CD4-positive, alpha-beta T cell (primary cell): ENCODE data around the gene ZNF578. TPM values are rescaled to one million over a fixed set of nuclear protein-coding genes. Genes with fewer than 3 reads are reported as not detected.

ENCODE experiments used
- ATAC-seq: fragments of 200-7000 bp; cut with Tn5 transposase; one replicate; pipeline ENCODE4 v1.10.0; 2022; ENCODE audit warnings: mild to moderate bottlenecking; ENCODE audit not compliant: poor library complexity
- CTCF ChIA-PET: fragments of 350-600 bp; sonication (Branson Sonifier 250); formaldehyde crosslinking; loops from one replicate; lab custom pipeline; 2021; ENCODE audit warnings: antibody characterized with exemption, inconsistent platforms; lab: Charles Lee
- POLR2A ChIA-PET: fragments of 350-600 bp; sonication (Branson Sonifier 250); formaldehyde crosslinking; loops from one replicate; lab custom pipeline; 2021; ENCODE audit warnings: antibody characterized with exemption, inconsistent platforms; lab: Charles Lee
- DNase-seq, 14 experiments: peaks; one replicate each; pipeline ENCODE4 v3.0.0-alpha.2; 2013 to 2020; ENCODE audit warnings: mixed read lengths in 2 of 14
- H3K27ac ChIP-seq, 2 donors: one replicate each; pipeline versions ENCODE4 v1.5.1 to v1.7.0; 2013; ENCODE audit warnings: low read length in 2 of 2, low read depth in 1 of 2, mild to moderate bottlenecking in 1 of 2
- H3K27me3 ChIP-seq, 2 experiments: 1 replicate in 1 of 2; 2 replicates in 1 of 2; pipeline versions ENCODE4 v1.6.1 to v1.7.0; 2013; ENCODE audit warnings: low read length in 2 of 2, control low read depth in 1 of 2, mild to moderate bottlenecking in 1 of 2, moderate library complexity in 1 of 2; ENCODE audit not compliant: insufficient read depth in 2 of 2, control insufficient read depth in 1 of 2
- H3K36me3 ChIP-seq: one replicate; pipeline ENCODE4 v1.6.1; 2013; ENCODE audit warnings: low read length, control low read depth; ENCODE audit not compliant: insufficient read depth
- H3K4me1 ChIP-seq: one replicate; pipeline ENCODE4 v1.6.1; 2013; ENCODE audit warnings: low read length, control low read depth; ENCODE audit not compliant: insufficient read depth
- H3K4me3 ChIP-seq: one replicate; pipeline ENCODE4 v1.5.1; 2013; ENCODE audit warnings: mild to moderate bottlenecking, low read length, moderate library complexity
- H3K9me3 ChIP-seq, 2 experiments: 1 replicate in 1 of 2; 2 replicates in 1 of 2; pipeline versions ENCODE4 v1.6.1 to v1.7.0; 2013; ENCODE audit warnings: low read length in 2 of 2, mild to moderate bottlenecking in 2 of 2, control low read depth in 1 of 2, moderate library complexity in 1 of 2; ENCODE audit not compliant: control insufficient read depth in 1 of 2, insufficient read depth in 1 of 2
- H3K27ac Mint-ChIP-seq: one replicate; pipeline ENCODE4 v1.8.0; 2020; ENCODE audit warnings: mixed read lengths
- H3K27me3 Mint-ChIP-seq: one replicate; pipeline ENCODE4 v1.8.0; 2021; ENCODE audit warnings: mixed read lengths
- H3K36me3 Mint-ChIP-seq: one replicate; pipeline ENCODE4 v1.8.0; 2021; ENCODE audit warnings: low read depth, mixed read lengths
- H3K4me1 Mint-ChIP-seq: one replicate; pipeline ENCODE4 v1.8.0; 2021; ENCODE audit warnings: low read depth, mixed read lengths
- H3K4me3 Mint-ChIP-seq: one replicate; pipeline ENCODE4 v1.8.0; 2020; ENCODE audit warnings: mild to moderate bottlenecking, mixed read lengths
- H3K9me3 Mint-ChIP-seq: one replicate; pipeline ENCODE4 v1.8.0; 2020; ENCODE audit warnings: mixed read lengths
- CTCF ChIP-seq: fragments of 200-600 bp; IDR thresholded peaks from one replicate; pipeline ENCODE4 v1.8.0; 2022; ENCODE audit warnings: antibody characterized with exemption, mild to moderate bottlenecking
- intact Hi-C, 2 experiments: fragments of 100-400 bp; cut with DNase I in 1 of 2; cut with micrococcal nuclease in 1 of 2; formaldehyde crosslinking; loops; one replicate each; pipeline versions ENCODE4 v1.15.1 to v1.9.0; 2023 to 2025; cut with DNase I, micrococcal nuclease
- total RNA-seq, 174 experiments: library from RNA in 2 of 174; stranded (reverse) in 2 of 174; gene quantifications; one replicate each; pipeline ENCODE4 v1.2.3 and lab custom pipeline; 2021 to 2026

The ZNF578 gene
- total RNA-seq, 2 experiments from 2014 or later: 1.6 TPM

DNA sequence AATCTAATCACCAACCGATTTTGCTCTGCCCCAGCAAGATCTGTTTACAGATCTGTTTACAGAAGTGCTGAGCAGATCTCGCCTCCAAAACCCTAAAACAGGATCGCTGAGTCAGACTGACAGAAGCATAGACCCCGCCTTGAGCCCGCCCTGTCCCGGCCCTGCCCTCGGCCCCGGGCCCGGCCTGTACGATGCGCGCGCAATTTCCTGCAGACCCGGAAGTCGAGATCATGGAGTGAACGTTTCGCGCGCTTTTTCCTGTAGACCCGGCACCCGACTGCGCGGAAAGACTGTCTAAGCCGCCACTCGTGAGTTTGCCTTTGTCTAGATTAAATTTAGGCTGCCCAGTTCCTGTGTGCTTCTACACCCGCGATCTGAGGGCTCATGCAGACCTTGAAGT, 24.4 kb upstream of the ZNF578 start, which contains the start of gene ZNF534:
TSS of gene ZNF534 (plus strand) at position 212 of the 400 bp plus-strand sequence. CDS start 2,327 bp downstream, outside the sequence.
- Mint-ChIP-seq H3K27me3 (no peaks in the 10 kb centered on the region), H3K4me1 (no peaks in the 10 kb centered on the region), H3K27ac (no peak within 1 kb of the TSS), H3K9me3 (peaks cover 15% of the 10 kb centered on the region), H3K4me3 (no peak within 1 kb of the TSS), H3K36me3 (peaks cover 41% of the 10 kb centered on the region)
- Histone ChIP-seq H3K9me3 (peaks cover 54 to 80% of the 10 kb centered on the region in 2 experiments), H3K4me1 (no peaks in the 10 kb centered on the region), H3K36me3 (no peaks in the 10 kb centered on the region), H3K4me3 (no peak within 1 kb of the TSS), H3K27ac (no peak within 1 kb of the TSS), H3K27me3 (no peaks in the 10 kb centered on the region)
- ChIA-PET POLR2A (no interaction called here), CTCF (no interaction called here)
- intact Hi-C loops: no loop called here
- ATAC-seq: no peak
- TF ChIP-seq CTCF: no peak
- no peak for DNase-seq

DNA sequence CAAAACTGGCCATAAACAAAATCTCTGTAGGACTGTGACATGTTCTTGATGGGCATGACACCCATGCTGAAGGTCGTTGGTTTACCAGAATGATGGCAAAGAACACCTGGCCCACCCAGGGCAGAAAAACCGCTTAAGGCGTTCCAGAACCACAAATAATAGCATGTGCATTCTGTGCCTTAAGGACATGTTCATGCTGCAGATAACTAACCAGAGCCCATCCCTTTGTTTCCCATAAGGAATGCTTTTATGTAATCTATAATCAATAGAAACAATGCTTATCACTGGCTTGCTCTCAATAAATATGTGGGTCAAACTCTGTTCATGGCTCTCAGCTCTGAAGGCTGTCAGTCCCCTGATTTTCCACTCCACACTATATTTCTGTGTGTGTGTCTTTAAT, 11.2 kb upstream of the ZNF578 start:
- H3K4me1 Mint-ChIP-seq: no peaks in the 10 kb centered on the region

GRCh38 chr19:52444506-52444905, 8.8 kb upstream of the ZNF578 start:
- H3K27ac Mint-ChIP-seq: no peak overlapping the region
- no peak overlapping the region for H3K27ac ChIP-seq
- H3K4me1 Mint-ChIP-seq: no peaks in the 10 kb centered on the region
- ATAC-seq: no peak
- no peaks in the 10 kb centered on the region for H3K36me3 ChIP-seq
- no peak for TF ChIP-seq CTCF
- peaks cover 32% of the 10 kb centered on the region for H3K9me3 Mint-ChIP-seq
- peaks cover 3% of the 10 kb centered on the region for H3K27me3 Mint-ChIP-seq
- H3K4me3 Mint-ChIP-seq: no peak overlapping the region
- ChIA-PET CTCF (no interaction called here), POLR2A (no interaction called here)
- H3K9me3 ChIP-seq: peaks cover 37 to 70% of the 10 kb centered on the region in 2 experiments
- no peaks in the 10 kb centered on the region for H3K4me1 ChIP-seq
- H3K4me3 ChIP-seq: no peak overlapping the region
- no peaks in the 10 kb centered on the region for H3K27me3 ChIP-seq
- H3K36me3 Mint-ChIP-seq: peaks cover 57% of the 10 kb centered on the region
- DNase-seq: no peak
- intact Hi-C loops: no loop called here

More for the DNA sequence above, 11.2 kb upstream of the ZNF578 start:
- intact Hi-C loops: no loop called here
- Mint-ChIP-seq H3K27me3 (no peaks in the 10 kb centered on the region), H3K27ac (no peak overlapping the region), H3K36me3 (peaks cover 54% of the 10 kb centered on the region), H3K4me3 (no peak overlapping the region), H3K9me3 (peaks cover 34% of the 10 kb centered on the region)
- Histone ChIP-seq H3K9me3 (peaks cover 42 to 74% of the 10 kb centered on the region in 2 experiments), H3K4me1 (no peaks in the 10 kb centered on the region), H3K4me3 (no peak overlapping the region), H3K36me3 (no peaks in the 10 kb centered on the region), H3K27ac (no peak overlapping the region), H3K27me3 (no peaks in the 10 kb centered on the region)
- no peak for DNase-seq
- no peak for ATAC-seq
- CTCF ChIA-PET: no interaction called here
- POLR2A ChIA-PET: no interaction called here
- no peak for TF ChIP-seq CTCF
